ENCODE measurements around the gene TTC13.

Gene TTC13

DNA sequence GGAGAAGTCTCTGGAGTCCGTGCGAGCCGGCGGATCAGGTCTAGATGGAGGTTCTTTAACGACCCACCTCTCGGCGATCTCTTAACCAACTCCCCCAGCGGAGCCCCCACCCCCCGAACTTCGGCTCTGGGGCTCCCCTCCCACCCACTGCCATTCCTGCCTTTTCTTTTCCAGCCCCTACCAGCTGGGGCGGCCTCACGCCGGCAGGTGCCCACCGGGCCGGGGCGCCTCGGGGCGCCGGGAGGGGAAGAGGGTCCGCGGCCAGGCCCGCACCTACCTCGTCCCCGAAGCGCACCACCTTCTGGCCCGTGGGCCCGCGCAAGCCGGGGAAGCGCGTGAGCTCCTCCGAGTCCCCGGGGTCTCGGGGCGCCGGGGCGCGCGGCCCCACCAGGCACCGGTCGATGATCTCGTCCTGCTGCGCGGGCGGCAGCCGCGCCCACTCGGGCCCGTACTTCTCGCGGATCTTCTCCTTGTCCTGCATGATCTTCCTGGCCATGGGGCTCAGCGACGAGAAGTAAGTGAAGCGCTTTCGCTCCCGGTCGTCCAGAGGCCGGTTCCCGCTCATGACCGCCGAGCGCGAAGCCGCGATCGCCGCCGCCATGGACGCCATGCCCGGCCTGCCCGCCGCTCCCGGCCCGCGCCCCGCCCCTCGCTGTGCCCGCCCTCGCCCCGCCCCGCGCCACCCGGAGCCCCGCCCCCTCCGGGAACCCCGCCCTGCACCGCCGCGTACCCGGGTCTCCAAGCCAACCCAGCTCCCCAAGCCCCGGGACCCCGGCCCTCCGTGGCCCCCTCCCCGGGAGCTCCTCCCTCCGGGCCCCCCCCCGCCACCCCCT is 110.5 kb downstream of the TTC13 start, which contains the start of gene C1orf198:
TSS of gene C1orf198 (minus strand) at position 619 of the 833 bp plus-strand sequence. CDS start at position 610, 9 bp downstream.
- FAIRE-seq: no peak

DNA sequence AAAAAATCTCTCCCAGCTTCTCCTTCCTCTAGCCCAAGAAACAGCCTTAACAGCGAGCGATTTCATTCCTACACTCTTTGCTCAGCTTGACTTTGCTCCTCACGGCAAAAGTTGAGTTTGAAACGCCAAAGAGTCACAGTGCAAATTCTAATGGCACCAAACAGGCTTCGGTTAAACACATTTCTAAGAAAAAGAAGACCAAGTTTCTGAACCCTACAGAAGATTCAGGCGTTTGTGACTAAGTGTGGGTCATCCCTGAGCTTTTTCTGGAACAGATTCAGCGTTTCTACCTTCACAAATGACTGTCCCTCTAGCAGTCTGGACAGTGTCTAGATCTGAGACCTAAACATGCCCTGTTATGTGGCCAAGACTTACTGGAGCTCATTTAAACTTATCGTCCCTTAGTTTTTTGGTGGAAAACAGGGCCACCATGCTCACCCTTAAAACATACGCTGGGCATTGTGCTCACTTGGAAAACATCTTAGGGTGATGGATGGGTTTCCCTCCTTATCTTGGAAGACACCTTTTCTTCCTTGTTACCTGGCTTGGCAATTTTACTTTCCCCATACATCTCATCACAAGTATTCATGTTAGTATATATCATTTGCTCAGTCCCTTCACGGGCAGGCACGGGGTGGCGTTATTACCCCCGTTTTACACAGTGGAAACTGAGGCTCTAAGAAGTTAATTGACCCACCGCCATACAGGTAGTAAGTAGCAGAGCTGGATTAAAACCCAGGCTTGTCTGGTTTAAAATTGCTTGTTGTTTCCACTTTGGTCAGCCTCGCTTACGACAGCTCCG is 111.4 kb downstream of the TTC13 start:
- no peak for FAIRE-seq

DNA sequence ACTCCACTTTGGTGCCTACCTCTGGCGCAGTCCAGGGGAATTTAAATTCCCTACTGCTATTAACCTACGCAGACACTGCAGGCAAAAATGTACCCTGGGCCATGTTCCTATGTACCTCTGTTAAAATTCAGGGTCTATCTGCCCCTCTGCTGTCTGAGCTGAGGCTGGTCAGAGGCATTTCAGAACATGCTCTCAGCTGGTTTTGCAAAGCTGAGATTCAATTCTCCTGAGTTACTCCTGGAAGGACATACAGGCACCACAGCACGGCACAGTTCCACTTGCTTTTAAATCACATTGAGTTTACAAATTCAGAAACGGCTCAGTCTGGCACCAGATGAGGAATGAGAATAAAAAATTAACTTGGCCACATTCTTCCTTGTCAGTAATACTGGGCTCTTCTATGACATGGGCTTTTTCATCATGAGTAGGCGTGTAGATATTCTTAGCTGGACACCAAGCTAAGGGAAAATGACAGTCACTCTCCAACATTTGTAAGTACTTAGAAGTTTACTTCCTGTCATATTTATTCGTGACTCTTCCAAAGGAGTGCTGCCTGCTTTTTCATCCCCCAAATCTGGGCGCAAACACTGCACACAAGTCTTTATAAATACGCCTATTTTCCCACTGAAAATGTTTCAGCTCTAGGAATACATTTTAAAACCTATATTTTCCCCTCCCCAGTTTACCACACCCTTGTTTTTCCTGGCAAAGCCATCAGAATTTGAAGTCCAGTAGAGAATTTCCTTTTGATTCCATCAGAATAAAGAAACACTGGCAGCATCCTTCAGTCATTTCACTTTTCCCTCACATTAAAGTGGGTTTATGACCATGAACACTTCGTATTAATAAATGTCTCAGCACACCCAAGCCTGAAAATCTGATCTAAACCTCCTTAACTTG is 112.2 kb downstream of the TTC13 start:
- FAIRE-seq: no peak

DNA sequence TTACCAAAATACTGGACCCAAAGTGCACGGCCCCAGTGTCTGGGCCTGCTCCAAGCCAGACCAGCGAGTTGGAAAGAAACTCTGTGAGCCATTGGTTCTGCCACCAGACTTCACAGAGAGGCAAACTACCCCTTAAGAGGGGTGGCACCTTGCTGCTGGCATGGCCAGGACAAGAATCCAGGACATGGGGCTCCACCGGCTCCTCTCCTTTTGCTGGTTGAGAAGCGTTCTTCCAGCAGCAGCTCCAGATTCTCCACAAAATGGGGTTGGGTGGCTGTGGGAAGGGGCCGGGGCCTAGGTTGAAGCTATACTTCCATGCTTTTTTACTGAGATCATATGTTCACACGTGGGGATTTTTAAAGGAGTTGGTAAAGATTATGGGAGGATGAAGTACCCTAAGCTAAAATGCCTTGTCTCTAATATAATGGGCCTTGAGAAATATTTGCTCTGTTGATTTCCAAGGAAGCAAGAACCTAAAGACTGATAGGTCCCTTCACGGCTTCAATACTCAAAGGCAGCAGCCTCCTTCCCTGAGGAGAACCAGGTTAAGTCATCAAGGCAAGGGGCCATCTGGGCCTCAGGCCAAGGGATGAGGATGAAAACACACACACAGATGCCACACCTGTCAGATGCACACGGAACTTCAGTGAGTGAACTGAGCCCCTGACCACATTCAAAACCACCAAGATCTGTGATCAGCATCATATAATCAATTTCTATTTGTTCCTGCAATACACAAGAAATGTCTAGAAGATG is 113.4 kb downstream of the TTC13 start:
- no peak for FAIRE-seq

DNA sequence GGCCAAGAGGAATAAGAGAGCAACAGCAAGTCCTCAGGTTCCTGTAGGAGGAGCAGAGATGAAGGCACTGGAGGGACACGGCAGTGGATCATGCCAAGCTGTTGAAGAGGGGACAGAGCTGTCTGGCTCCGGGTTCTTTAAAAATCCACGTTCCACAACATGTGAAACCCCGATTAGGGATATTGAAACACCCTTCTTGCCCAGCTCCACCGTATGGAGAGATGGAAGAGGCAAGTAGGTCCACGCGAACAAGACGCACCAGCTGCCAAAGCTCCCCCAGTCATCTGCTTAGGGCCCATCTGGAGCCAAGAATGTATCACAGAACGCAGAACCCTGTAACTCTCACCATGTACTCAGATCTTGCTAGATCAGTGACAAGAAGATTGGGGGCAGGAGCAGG is 114.2 kb downstream of the TTC13 start:
- no peak for FAIRE-seq

DNA sequence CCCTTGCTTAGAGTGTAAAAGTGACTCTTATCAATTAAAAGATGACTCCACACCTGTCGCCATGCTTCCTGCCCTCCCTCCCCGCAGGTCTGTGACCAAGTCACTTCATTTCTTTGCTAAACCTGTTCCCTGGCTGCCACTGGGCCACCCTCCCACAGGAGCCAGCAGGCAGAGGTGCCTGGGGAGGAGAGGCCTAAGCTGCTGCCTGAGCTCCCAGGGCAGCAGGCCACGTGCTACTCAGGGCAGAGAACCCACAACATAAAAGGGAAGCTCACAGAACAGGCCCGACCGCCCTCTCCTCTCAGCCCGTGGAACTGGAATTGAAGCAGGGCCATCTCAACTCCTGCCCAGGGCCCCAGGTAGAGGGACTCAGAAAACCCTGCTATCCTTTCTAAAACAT is 115.2 kb downstream of the TTC13 start:
- no peak for FAIRE-seq

DNA sequence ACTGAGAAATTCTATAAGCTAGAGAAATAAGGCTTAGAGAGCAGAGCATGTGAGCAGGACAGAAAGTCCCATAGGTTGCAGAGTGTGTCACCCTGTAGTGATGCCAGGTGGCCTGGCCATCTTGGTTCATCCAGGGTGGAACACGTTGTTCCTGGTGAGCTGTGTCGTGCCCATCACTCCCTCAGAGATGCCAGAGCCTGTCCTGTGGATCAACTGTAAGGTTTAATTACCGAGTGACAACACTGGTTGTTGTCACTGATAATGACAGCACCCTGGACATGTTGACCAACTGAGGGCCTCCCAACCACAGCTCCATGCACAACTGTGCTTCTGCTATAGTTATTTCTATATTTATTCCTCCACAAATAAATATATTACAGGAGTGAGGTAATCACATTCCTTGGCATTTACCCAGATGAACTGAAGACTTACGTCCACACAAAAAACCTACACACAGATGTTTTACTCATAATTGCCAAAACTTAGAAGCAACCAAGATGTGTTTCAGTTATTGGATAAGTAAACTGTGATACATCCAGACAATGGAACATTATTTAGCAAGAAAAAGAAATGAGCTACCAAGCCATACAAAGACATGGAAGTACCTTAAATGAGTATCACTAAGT is 116.6 kb downstream of the TTC13 start:
- no peak for FAIRE-seq

DNA sequence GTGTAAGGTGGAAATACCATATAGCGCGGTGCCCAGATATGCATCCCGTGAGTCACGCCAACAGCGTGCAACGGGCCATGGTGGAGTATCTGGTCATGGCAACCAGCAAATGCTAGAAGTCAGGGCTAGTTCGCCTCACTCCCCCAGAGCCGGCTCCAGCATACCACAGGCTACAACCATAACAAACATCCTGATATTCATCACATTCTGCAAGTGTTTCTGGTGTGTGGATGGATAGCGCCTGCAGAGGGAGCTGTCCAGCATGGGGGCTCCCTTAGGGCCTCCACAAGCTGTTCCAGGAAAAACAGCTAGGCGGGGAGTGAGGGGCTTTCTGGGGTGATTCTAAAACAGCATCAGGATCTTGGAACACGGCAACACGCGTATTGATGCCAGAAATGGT is 117.2 kb downstream of the TTC13 start:
- no peak for FAIRE-seq

DNA sequence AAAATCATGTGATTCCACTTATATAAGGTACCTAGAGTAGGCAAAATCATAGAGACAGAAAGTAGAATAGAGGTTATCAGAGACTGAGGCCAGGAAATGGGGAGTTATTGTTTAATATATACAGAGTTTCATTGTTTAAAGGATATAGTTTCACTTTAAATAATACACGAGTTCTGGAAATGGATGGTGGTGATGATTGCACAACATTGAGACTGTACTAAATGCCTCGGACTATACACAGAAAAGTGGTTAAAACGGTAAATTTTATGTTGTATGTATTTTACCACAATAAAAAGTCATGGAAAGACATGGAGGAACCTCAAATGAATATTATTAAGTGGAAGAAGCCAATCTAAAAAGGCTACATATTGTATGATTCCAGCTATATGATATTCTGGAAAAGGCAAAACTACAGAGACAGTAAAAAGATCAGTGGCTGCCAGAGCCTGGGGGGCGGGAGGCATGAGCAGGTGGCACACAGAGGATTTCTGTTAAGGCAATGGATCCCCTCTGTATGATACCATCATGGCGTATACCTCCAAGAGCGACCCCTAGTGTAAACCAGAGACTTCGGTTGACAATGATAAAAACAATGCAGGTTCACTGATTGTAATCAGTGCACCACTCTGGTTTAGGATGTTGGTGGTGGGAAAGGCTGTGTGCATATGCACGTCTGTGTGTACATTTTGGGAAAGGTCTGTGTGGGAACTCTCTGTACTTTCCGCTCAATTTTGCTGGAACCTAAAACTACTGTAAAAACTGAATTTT is 117.9 kb downstream of the TTC13 start:
- no peak for FAIRE-seq

DNA sequence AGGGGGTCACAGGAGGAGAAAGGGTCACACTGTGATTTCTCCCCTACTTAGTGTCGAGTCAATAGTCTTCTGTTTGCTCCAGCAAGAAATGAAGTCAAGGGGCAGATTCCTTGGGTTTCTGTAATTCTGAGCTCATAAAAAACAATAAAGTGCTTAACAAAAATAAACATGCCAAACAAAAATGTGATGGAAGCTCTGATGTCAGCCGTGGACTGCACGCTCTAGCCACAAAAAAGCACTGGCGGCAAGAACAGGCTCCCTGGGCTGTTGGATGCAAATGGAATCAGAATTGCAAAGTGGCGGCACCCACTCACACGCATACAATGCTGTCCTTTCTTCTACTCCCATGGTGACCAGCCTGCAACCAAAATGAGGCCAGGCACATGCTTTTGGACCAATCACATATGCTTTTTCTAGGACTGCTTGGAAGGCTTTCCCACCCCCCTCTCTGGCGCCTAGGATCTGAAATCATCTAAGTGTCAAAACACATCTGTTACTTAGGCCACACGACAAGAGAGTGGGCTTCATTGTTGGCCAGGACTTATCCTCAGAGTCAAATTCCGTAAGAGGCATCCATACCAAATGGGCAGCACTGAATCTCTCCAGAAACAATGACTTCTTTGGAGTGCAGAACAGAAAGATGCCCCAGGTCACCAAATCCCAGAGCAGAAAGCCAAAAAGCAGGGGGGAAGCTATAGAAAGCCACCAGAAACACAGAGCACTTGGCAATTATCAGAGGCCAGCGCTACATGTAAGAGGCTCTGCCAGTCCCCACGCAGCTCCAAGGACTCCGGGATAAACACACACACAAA is 119.5 kb downstream of the TTC13 start:
- no peak for FAIRE-seq

DNA sequence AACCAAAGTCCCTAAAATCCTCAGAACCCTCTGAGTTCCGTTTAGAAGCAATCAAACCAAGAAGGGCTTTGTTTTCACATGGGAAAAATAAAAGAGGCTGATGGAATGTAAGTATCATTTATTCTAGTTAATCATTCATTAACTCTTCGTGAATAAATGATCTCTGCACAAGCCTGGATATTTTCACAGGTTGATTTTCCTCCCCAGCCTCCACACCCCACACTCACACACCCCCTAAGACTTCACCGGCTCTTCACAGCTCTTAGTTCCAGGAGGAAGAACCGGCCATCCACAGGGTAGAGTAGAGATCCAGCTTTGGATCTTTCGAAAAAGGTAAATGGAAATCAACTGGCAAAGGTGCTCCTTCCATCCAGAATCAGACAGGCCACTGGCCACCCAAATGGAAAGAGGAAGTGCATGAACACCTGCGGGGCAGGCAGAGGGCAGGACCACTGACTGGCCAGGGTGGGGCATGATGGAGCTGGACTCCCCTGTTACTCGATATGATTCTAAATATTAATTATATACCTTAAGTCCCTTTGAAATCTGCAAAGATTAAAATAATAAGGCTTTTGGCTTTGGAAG is 120.3 kb downstream of the TTC13 start:
- FAIRE-seq: no peak

DNA sequence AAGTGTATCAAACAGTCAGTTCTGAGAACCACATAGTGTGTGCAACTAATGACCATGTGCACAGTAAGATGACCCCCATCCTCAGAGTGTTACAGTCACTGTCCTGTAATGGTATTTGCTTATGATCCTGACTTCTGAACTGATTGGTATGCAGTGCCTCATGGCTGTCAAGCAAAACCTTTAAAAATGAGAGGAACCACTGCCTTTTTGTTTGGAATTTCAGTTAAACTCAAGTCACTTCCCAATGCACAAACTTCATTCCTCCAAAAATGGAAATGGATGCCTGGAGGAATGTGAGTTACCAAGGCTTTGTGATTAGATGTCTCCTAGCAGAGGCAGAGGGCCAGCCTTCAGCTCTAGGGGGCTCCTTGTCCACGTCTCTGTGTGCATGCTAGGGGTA is 120.8 kb downstream of the TTC13 start:
- FAIRE-seq: no peak

DNA sequence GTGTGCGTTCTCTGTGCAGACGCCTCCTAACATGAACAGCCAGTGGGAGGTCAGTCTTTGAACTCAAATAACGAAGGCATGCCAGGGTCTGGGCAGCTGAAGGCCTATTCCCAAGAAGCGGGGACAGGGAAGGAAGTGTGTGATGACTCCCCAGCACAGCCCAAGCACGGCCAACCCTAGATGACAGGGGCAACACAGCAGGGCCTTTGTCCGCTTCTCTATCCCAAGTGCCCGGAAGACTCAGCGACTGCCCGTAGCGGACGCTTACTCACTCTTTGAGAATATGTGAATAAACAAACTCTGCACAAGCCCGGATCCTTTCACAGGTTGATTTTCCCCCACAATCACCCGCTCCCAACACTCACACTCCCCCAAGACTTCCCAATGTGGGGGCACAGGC is 121.6 kb downstream of the TTC13 start:
- no peak for FAIRE-seq

Measured in G401.6 (cell line).